GM12801 (cell line): ENCODE measurements around the gene PHACTR4.

Experiments
- CTCF ChIP-seq: IDR thresholded peaks from one replicate; pipeline ENCODE4 v1.5.1; 2011; ENCODE audit warnings: control low read depth; ENCODE audit not compliant: insufficient read length; ENCODE audit errors: extremely low read depth

Gene PHACTR4

GRCh38 chr1:28369371-28370238, at the start of gene PHACTR4:
Gene PHACTR4 (plus strand): TSS chr1:28369740. CDS start chr1:28407448, 37,708 bp downstream.
- TF ChIP-seq CTCF = no peak

- TF ChIP-seq CTCF = no peak
Measured at GRCh38 chr1:28322194-28322593, 47.3 kb upstream of the PHACTR4 start.

GRCh38 chr1:28323720-28324119, 45.8 kb upstream of the PHACTR4 start:
- no peak for TF ChIP-seq CTCF

- TF ChIP-seq CTCF = no peak
Measured at GRCh38 chr1:28326515-28326914, 43.0 kb upstream of the PHACTR4 start.

GRCh38 chr1:28326984-28327383, 42.6 kb upstream of the PHACTR4 start:
- no peak for TF ChIP-seq CTCF

- TF ChIP-seq CTCF = no peak
Measured at GRCh38 chr1:28328228-28328648, 41.3 kb upstream of the PHACTR4 start.

- no peak for TF ChIP-seq CTCF
Measured at GRCh38 chr1:28329395-28330153, 40.0 kb upstream of the PHACTR4 start.
